Middle frontal gyrus (tissue), 1 donor: ENCODE results near the gene TTC34.

ENCODE experiments used
- DNase-seq: peaks from one replicate; pipeline ENCODE4 v3.0.0-alpha.2; 2015; ENCODE audit warnings: low spot score; ENCODE audit errors: extremely low spot score

The TTC34 gene

GRCh38 chr1:2643414-2644077, 157.9 kb downstream of the TTC34 start:
- no peak for DNase-seq

- peak; percentile 75 for DNase-seq
Observed at GRCh38 chr1:2642560-2643413, 158.7 kb downstream of the TTC34 start.

DNA sequence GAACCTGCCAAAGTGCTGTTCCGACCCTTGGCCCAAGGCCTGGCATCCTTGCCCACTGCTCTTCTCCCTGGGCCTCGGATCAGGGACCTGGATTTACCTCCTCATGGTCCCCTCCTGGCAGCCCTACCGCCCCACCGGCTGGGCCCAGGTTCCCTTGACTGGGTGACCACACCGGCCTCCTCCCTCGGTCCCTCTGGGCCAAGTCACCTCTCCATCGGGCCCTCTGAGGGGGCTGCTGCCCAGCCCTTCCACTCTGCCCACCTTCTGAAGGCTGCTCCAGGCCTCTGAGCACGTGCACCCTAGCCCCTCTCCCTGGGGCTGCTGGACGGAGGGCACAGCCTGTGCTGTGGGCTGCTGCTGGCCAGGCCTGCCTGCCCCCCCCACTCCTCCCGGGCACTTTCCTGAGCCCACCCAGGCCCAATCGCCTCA, 159.3 kb downstream of the TTC34 start:
- no peak for DNase-seq

DNA sequence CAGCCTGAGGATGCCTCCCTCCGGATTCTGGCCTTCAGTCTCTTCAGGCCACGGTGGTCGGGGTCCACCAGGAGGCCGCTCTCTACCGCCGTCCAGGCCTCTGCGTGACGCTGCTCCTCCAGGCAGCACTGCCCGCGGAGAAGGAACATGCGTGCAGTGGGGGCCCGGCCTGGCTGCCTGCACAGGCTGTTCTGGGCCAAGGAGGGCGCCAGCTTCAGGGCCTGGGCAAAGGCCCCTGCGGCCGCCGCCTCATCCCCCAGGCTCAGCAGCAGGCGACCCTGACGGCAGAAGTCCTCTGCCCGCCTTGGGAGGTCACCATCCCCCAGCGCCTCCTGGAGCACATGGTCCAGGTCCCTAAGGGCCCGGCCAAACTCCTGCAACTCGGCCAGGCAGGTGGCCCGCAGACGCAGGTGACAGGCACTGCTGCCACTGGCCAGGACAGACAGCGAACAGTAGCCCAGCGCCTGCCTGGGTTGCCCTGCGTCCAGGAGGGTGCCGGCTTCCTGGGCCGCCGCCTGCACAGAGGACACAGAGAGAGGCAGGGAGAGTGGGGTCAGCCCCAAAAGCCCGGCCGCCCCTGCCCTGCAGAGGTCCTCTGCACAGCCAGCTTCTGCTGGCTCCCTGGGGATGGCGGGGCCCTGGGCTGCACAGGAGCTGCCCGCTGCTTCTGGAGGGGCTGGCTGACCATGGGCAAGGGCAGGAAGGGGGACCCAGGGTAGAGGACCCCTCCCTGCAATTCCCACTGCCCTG, 159.9 kb downstream of the TTC34 start:
- DNase-seq: no peak

DNA sequence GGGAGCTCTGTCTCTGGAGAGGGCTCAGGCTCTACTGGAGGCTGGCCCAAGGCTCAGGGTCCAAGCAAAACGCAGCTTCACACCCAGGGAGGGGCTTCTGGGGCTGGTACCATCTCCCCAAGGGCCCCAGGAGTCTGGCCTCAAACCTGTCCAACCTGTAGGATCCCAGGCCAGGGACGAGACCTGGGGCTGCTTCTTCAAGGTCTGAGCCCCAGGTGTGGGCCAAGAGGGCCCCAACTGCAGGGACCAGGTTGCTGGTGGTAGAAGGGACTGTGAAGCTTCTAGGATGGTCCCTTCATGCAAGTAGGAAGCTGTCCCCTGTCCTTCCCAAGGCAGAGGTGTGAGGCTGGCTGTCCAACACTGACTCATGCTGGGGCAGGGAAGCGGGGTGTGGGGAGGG, 160.9 kb downstream of the TTC34 start:
- DNase-seq: no peak

DNA sequence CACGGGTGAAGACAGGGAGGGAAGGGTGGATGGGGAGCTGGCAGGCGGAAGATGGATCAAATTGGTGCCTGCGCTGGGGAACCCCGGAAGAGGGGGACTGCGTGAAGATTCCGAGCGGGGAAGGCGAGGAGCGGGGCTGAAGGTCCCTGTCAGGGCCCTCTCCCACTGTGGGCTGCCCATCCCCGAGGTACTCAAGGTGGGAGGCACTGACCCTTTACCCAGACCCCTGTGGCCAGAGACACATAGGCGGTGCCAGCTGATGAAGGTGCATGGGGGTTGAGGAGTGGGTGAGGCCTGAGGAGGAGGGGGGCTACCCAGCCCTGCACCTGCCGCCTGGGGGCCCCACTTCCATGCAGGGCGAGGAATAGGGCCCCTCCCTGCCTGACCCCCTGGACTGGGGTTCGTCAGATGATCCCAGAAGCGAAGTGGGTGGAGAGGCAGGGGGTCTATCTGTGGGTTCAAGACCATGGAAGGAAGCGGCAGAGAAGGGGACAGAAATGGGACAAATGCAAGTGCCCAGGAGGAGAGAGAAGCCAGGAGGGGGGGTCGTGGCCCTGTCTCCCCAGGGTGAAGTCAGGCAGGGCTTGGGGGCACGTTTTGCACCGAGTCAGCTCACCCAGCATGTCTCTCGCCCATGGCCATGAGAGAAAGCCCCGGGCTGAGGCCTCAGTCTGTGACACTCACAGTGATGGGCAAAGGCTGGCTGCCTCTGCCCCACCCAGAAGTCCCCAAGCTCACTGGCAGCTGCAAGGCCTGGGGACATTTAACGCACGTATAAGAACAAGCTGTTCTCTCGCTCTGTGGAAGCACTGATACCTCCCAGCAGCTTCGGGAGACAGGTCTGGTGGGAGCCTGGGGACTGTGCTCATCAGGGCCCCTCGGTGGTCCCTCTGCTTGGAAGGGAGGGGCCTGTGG, 161.6 kb downstream of the TTC34 start:
- no peak for DNase-seq

- no peak for DNase-seq
Observed at GRCh38 chr1:2639203-2639602, 162.3 kb downstream of the TTC34 start.

DNA sequence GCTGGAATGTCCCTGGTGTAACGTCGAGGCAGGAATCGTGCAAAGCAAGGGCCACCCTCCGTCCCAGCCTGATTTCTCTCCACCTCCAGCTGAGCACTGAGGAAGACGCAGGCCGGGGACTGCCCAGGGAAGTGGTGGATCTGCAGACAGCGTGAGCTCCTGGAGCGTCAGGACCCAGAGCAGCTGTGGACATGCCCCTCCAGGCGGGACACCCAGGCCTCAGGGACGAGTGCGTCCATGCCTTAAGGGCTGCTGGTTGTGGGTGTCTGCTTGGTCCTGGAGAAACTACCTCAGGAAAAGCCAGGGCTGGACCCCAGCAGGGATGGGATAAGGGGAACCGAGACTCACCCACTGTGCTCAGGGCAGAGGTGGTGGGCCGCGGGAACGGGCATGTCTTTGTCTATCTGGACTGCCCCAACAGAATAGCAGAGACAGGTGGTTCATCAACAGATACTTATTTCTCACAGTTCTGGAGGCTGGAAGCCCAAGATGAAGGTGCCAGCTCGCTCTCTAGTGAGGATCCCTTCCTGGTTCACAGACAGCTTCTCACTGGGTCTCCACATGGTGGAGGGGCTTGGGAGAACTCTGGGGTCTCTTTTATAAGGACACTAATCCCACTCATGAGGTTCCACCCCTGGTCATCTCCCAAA, 162.9 kb downstream of the TTC34 start:
- no peak for DNase-seq

DNA sequence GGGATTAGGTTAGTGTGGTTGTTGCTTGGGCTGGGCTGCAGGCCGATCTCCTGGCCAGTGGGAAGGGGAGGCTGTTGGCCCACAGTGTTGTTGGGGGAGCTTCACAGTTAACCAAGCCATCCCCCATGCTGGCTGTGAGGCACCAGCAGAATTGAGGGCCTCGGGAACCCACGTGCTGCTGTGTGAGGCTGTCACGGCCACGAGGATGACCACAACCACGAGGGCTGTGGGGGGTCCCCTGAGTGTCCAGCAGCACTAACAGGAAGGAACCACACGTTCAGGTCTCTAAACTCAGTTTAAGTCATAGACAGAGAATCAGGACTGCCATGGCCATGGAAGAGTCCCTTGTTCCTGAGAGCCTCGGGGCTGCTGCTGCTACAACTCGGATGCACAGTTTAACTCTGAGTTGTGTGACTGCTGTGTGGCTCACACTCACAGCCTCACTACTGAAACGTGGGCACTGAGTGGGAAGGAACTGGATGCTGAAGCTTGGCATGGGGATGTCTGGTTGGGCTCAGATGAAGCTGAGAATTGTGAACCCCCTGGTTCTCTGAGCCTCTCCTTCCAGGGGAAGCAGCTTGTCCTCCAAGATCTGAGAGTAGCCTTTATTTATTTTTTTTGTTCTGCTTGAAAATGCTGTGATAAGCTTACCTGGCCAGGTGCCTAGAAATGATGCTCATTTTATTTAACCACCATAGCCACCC, 163.9 kb downstream of the TTC34 start:
- no peak for DNase-seq

DNA sequence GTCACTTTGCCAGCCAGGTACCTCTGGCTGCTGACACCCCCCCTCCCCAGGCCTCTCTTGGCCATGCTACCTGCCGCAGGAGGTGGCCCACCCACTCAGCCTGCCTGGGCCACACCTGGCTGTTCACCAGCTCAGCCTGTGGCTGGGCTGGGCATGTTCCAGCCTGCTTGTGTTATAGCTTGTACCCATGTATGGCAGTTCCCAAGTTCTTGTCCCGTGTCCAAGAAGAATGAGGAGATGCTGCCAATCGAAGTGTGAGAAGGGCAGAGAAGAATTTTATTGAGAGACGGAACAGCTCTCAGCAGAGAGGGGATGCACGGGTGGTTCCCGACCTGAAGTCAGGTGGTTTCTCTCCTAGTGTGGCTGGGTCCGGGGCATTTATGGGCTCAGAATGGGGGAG, 164.8 kb downstream of the TTC34 start:
- DNase-seq: no peak

- DNase-seq: no peak
Observed at GRCh38 chr1:2635361-2636010, 166.0 kb downstream of the TTC34 start.

- DNase-seq: no peak
Observed at GRCh38 chr1:2633936-2634491, 167.5 kb downstream of the TTC34 start.

DNA sequence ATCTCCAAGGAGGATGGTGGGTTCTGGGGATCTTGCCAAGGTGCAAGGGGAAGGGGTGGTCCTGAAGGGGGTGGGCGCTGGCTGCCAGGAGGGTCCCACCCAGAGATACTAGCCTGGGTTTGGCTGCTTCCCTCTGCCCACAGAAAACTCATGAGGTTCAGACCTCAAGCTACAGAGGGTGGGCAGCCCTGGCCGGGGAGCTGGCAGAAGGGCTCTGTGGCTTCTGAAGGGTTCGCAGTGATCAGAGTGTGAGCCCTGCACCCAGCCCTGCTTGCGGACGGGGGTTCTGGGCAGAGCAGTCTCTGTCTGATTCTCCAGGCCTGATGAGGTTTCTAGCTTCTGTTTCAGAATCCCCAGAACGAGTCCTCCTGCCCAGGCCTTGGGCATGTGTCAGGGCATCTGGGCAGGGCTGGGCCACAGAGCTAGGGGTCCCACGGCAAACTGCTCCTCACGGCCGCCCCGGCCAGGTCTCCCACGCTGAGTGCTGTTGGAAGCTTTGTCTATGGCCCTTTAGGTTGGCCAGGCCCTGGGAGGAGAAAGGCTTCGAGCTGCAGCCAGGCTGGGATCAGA, 168.0 kb downstream of the TTC34 start:
- no peak for DNase-seq

GRCh38 chr1:2632561-2633361, 168.7 kb downstream of the TTC34 start, which contains the start of gene MMEL1:
Gene MMEL1, minus strand, starts transcription at chr1:2633016. Its CDS starts 3,532 bp downstream, at chr1:2629484.
- DNase-seq: no peak

DNA sequence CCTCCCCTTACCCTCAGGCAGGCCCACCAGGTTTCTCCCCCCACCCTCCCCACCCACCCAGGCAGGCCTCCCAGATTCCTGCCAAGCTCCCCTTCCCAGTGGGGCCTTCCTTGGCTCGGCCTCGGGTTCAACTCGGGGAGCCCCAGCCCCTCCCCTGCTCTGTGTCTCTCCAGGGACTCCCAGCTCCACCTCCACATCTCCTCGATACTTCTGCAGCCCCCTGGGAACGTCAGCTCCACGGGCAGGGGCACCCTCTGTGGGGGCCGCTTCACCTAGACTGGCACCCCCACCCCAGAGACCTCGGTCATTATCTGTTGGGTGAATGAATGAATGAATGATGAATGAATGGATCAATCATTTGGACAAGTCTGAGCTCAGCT, 169.5 kb downstream of the TTC34 start:
- no peak for DNase-seq

DNA sequence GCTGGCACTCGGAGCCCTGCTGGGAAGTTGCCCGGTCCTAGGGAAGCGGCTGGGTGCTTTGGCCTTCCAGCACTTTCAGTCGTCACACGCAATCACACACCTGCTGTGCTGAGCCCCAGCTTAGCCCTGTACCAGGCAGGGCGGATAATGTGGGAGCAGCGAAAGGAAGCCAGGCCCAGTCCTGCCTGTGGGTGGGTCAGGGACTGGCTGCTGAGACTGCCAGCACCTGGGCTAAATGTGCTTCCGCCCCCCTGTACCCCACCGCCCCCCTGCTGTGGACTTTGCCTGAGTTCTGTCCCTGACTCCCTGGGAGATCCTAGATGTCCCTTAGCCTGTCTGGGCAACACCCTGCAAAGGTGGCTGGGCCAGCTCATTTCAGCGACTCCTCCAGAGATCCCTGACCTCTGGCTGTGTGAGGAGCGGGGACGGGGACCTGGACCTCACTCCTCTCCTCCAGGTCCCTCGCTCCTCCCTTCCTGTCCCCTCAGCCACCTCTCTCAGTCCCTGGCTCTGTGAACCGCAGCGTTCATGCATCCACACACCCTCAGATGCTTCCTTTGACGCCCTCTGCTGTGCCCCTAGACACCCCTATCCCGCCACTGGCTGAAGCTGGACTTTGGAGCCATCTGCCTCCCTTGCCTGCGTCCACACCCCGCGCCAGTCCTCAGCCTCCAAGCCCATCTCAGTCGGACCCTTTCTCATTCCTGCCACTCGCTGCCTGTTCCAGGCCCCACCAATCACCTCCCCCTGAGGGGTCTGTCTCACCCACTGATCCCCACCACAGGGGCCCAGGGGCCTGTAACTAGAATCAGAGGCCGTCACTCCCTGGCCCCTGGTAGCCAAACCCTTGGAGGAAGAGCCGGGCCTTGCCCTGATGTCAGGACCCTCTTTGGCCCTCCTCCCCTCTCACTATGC, 170.1 kb downstream of the TTC34 start:
- DNase-seq: no peak
